Dedifferentiated amniotic fluid mesenchymal stem cell (primary cell): Measurements from ENCODE around the gene EXOG.

Experiments
- DNase-seq: peaks from one replicate; pipeline ENCODE4 v3.0.0-alpha.2; 2016; ENCODE audit errors: extremely low spot score

EXOG gene

DNA sequence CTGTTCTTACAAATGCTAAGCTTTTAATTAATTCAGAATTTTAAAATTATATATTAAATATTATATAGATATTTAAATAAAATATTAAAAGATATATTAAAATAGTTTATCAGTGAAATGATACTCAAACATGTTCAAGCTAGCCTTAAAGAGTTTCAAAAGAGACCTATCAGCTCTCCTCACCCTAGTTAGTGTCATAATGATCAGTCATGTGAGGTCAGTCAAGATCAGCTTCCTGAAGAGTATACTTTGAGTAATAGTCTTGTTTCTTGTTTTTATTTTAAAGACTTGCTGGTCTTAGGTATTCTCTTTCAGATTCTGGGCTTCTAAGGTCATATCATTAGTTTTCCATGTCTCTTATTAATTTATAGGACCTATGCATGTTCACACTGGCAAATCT is 14.5 kb downstream of the EXOG start:
- DNase-seq = no peak

DNA sequence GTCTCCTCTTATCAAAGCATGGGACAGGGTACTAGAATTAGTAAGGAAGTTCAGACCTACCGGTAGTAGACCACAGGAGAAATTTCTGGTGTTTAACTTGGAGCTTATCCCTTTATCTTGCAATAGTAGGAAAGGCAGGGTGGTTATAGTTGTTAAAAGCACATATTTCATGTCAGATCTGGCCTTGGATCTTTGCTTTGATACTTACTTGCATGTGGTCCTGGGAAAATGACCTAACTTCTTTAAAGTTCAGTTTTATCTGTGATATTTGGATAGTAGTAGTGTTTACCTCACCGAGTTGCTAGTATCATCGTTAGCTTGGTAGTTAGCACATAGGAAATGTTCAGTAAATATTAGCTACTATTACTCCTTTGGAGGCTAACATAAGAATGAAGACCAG is 15.4 kb downstream of the EXOG start:
- no peak for DNase-seq

- DNase-seq = no peak
These were observed 19.2 kb downstream of the EXOG start for GRCh38 chr3:38515367-38515766.

- no peak for DNase-seq
These were observed 20.5 kb downstream of the EXOG start for GRCh38 chr3:38516669-38517068.

GRCh38 chr3:38519000-38519399 is 22.9 kb downstream of the EXOG start:
- DNase-seq = peak; percentile 31

DNA sequence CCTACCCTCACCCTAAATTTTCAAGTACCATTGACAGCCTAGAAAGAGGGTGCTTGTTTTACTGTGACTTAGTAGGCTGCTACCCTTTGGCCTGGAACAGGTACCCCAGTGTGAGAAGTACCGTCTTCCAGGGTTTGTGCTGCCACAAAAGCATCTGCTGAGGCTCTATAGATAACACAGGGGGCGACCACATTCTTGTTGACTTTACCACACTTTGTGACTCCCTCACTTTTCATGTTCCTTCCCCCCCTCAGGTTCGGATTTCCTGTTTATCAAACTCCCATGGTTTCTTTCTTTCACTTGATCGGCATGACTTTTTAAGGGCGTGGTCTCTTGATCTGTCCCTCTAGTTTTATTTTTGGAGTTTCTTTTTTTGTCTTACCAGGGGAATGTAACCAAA is 23.5 kb downstream of the EXOG start:
- no peak for DNase-seq

- DNase-seq = peak; percentile 66
These were observed 25.3 kb downstream of the EXOG start for GRCh38 chr3:38521391-38521987.

DNA sequence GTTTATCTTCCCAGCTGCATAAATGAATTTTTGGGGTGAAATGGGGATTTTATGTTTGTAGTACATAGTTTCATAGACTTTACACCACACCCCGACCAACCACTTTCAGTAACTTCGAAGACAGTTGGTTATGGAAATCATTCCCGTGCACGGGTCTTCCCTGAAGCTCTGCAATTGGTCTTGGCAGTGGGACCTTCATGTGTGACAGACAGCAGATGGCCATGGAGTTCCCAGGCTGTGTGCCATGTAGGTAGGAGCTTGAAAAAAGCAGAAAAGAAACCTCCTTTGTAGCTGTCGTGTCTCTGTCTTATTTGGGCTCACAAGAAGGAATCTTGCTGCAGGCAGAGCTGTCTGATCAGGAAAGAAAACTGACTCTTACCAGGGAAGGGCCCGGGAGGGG is 25.9 kb downstream of the EXOG start:
- DNase-seq = no peak

- DNase-seq = no peak
These were observed 28.1 kb downstream of the EXOG start for GRCh38 chr3:38524141-38524739.

DNA sequence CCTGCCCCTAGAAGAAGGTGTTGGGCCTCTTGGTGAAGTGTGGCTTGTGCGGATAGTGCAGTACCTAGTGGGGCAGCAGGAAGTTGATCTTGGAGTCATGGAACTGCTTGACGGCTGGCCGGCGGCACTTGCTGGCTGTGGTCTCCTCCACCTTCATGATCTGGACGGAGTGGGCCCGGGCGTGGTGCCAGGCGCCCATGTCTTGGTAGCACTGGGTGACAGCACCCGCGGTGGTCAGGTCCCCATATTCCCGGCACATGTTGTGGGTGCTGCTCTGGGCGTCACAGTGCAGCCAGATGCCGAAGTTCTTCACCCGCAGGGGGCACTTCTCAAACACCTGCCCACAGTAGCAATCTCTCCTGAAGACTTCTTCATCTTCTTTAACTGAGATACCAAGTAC is 30.7 kb downstream of the EXOG start:
- no peak for DNase-seq

DNA sequence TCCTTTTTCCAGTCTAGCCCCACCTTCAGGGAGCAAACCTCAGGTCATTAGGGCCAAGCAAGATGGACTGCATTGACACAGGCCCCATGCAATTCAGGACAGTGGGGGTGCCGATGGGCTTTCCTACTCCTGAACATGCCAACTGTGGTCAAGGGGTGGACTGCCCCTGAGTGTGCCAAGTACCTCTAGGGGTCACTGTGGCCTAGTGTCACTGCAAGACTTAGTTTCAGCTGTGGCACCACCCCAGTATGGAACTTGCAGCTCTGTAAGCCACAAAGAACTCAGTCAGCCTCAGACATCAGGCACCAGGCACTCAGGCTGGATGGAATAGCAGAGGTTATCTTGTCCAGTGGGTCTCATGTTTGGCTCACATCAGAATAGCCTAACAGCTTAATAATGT is 32.3 kb downstream of the EXOG start:
- DNase-seq = no peak

DNA sequence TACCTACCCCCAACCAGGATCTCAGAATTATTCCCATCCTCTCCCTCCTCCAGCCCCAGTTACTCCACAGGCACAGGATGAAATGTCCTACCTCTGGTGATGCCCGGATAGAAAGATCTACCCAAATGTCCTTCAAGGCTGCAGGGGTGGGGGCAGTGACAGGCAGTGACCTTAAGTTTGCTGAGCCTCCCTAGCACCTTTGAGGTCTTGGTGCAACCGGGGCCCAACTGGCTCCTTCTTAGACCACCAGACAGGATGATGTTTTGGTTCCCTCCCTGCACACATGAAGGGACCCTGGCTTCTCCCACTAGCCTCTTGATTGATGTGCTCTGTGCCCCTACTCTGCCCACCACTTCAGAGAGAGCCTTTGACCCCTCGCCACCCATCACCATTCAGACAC is 36.4 kb downstream of the EXOG start:
- DNase-seq = no peak

- no peak for DNase-seq
These were observed 37.3 kb downstream of the EXOG start for GRCh38 chr3:38533285-38533976.

DNA sequence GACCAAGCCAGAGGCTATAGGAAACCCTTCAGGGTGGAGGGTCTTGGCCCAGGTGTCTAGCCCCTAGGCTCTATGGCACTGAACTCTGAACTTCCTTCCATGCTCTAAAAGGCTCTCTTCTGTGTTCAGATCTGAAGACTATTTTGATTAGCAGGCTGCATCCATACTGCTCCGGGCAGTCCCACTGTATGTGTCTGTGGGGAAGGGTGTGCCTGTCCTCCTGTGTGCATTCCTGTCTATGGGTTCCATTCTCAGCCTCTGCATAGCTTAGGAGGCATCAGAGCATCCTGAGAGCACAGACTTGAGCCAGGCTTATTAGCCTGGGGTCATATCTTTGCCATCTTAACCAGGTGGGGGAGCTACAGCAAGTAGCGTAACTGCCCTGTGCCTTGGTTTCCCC is 38.0 kb downstream of the EXOG start:
- no peak for DNase-seq

GRCh38 chr3:38534604-38535003 is 38.5 kb downstream of the EXOG start:
- DNase-seq = no peak

GRCh38 chr3:38536671-38537070 is 40.5 kb downstream of the EXOG start:
- DNase-seq = no peak

- no peak for DNase-seq
These were observed 42.7 kb downstream of the EXOG start for GRCh38 chr3:38538773-38539353.

DNA sequence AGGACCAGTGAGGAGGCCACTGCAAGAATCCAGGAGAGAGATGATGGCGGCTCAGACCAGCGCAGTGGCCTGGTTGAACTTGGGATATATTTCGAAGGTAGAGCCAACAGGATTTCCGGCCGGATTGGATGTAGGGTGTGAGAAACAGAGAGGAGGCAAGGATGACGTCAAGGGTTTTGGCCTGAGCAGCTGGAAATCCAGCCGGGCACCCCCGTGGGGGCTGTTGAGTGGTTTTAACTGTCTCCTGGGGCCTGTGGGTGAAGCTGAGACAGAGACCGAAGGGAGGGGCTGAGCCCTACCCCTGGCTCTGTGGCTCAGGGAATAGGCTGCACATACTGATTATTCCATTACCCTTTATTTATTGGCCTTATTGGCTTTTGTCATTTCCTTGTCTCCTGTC is 45.7 kb downstream of the EXOG start:
- no peak for DNase-seq

- DNase-seq = no peak
These were observed 46.5 kb downstream of the EXOG start for GRCh38 chr3:38542401-38543298.

DNA sequence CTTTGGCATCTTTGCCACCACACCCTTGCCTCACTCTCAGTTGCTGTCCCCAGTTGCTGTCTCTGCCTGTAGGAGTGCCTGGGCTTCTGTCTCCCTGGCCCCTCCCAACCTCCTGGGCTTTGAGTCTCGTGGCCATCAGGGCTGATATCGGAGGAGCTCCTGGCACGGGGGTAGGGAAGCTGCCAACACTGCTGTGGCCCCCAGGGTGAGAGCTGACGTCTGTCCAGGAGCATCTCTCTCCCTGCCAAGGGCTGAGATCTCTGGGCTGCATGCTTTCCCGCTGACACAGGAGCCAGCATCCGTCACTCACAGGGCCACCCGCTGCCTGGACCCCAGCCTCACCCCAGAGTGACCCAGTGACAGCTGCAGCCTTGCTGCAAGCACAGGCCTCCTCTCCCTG is 47.4 kb downstream of the EXOG start:
- no peak for DNase-seq

DNA sequence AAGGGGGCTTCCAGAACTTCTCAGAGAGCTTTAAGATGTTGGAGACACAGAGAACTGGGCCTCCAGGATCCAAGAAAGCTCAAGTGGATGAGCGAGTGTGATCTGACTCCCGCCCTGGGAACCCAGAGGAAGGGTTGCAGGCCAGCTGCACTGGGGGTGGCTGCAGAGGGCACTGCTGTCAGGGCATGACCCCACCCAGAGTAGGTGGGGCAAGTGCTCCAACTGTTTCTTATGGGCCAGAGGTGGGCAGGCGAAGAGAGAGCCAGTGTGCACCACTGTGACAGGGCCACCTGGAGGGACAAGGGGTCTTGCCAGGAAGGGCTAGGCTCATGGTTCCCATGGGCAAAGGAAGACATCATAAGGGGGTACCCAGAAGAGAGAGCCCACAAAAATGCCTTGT is 48.8 kb downstream of the EXOG start:
- DNase-seq = no peak

- DNase-seq = no peak
These were observed 49.4 kb downstream of the EXOG start for GRCh38 chr3:38545550-38545949.
